SJCRH30 (cell line): ENCODE data around the gene MS4A15. TPM values are rescaled to one million over a fixed set of nuclear protein-coding genes. Genes with fewer than 3 reads are reported as not detected.
"Not testable (repeated sequence)": the region's sequence is repeated elsewhere in the genome, so short reads cannot be mapped to it uniquely, and the experiment has no call there.

Experiments
- DNase-seq, 2 experiments: peaks; one replicate each; pipeline ENCODE4 v3.0.0-alpha.2; 2015 to 2020
- H3K27ac ChIP-seq: fragments of 250-450 bp; sonication (Bioruptor Pico); 2 replicates; pipeline ENCODE4 v1.5.1; 2020; ENCODE audit warnings: mild to moderate bottlenecking, moderate library complexity
- H3K27me3 ChIP-seq: fragments of 250-450 bp; sonication (Bioruptor Pico); 2 replicates; pipeline ENCODE4 v1.5.1; 2020; ENCODE audit warnings: mild to moderate bottlenecking, moderate library complexity
- H3K36me3 ChIP-seq: fragments of 250-450 bp; sonication (Bioruptor Pico); 2 replicates; pipeline ENCODE4 v1.5.1; 2020; ENCODE audit warnings: mild to moderate bottlenecking, moderate library complexity
- H3K4me1 ChIP-seq: fragments of 250-450 bp; sonication (Bioruptor Pico); 2 replicates; pipeline ENCODE4 v1.5.1; 2020; ENCODE audit warnings: mild to moderate bottlenecking, moderate library complexity
- H3K4me3 ChIP-seq: fragments of 250-450 bp; sonication (Bioruptor Pico); 2 replicates; pipeline ENCODE4 v1.5.1; 2020; ENCODE audit warnings: mild to moderate bottlenecking, moderate library complexity
- H3K9me3 ChIP-seq: fragments of 250-450 bp; sonication (Bioruptor Pico); replicated peaks from 2 replicates; pipeline ENCODE4 v1.5.1; 2020; ENCODE audit warnings: mild to moderate bottlenecking, moderate library complexity
- total RNA-seq: library from RNA; depleted of rRNA; stranded (reverse); fragments of >200 nt; shearing (Covaris generic); gene quantifications from 2 replicates; pipeline ENCODE4 v1.2.3, GENCODE V29; 2014; rRNA removed

MS4A15 gene
- total RNA-seq, 1 experiment from 2014 or later, result not detected

GRCh38 chr11:60821827-60822599 is 65.3 kb downstream of the MS4A15 start:
- H3K36me3 ChIP-seq, result no peaks in the 10 kb centered on the region
- no peaks in the 10 kb centered on the region for H3K27me3 ChIP-seq
- no peak overlapping the region for H3K4me3 ChIP-seq
- peak in 1 of 2 experiments; percentile 22 for DNase-seq
- no peaks in the 10 kb centered on the region for H3K9me3 ChIP-seq
- no peaks in the 10 kb centered on the region for H3K4me1 ChIP-seq
- H3K27ac ChIP-seq, result no peak overlapping the region

DNA sequence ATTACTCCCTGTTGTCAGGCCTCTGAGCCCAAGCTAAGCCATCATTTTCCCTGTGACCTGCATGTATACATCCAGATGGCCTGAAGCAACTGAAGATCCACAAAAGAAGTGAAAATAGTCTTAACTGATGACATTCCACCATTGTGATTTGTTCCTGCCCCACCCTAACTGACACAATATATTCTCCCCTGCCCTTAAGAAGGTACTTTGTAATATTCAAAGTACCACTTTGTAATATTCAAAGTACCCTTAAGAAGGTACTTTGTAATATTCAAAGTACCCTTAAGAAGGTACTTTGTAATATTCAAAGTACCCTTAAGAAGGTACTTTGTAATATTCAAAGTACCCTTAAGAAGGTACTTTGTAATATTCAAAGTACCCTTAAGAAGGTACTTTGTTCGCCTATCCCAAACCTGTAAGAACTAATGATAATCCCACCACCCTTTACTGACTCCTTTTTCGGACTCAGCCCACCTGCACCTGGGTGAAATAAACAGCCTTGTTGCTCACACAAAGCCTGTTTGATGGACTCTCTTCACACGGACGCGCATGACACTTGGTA is 67.2 kb downstream of the MS4A15 start:
- not testable (repeated sequence) for DNase-seq, H3K4me3 ChIP-seq, H3K27ac ChIP-seq, H3K9me3 ChIP-seq, H3K36me3 ChIP-seq, H3K4me1 ChIP-seq, H3K27me3 ChIP-seq

DNA sequence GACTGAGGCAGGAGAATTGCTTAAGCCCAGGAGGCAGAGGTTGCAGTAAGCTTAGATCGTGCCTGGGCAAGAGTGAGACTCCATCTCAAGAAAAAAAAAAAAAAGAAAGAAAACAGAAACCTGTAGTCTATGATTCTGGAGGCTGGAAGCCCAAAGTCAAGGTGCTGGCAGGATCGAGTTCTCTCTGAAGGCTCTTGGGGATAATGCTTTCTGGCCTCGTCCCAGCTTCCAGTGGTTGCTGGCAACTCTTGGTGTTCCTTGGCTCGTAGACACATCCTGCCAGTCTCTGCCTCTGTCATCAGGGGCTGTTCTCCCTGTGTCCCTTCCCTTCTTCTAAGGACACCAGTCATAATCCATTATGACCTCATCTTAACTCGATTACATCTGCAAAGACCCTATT is 68.5 kb downstream of the MS4A15 start:
- Histone ChIP-seq H3K27me3 (no peaks in the 10 kb centered on the region), H3K9me3 (no peaks in the 10 kb centered on the region), H3K4me3 (no peak overlapping the region), H3K27ac (no peak overlapping the region), H3K36me3 (no peaks in the 10 kb centered on the region), H3K4me1 (no peaks in the 10 kb centered on the region)
- no peak for DNase-seq

- Histone ChIP-seq H3K36me3 (no peaks in the 10 kb centered on the region), H3K9me3 (no peaks in the 10 kb centered on the region), H3K27me3 (peaks cover 2% of the 10 kb centered on the region; the same call in 1 of the 2 replicates), H3K4me3 (no peak overlapping the region), H3K27ac (no peak overlapping the region), H3K4me1 (no peaks in the 10 kb centered on the region)
- no peak for DNase-seq
Observed at GRCh38 chr11:60825790-60826189, 69.1 kb downstream of the MS4A15 start.

Other genes starting within 250 kb of the MS4A15 start
- not detected in 2 replicates for gene MS4A13, start 241.5 kb upstream of the MS4A15 start, total RNA-seq
- gene MS4A8, start 57.3 kb upstream of the MS4A15 start, total RNA-seq, result not detected in 2 replicates
- not detected in 2 replicates for gene MS4A18, start 32.1 kb upstream of the MS4A15 start, total RNA-seq
- not detected in 2 replicates for gene MS4A10, start 28.5 kb downstream of the MS4A15 start, total RNA-seq
- 21.9 and 24.9 TPM in 2 replicates for gene CCDC86, start 85.2 kb downstream of the MS4A15 start, total RNA-seq
- not detected in 2 replicates for gene PTGDR2, start 99.1 kb downstream of the MS4A15 start, total RNA-seq
- gene ZP1, start 110.7 kb downstream of the MS4A15 start, total RNA-seq, result not detected in 2 replicates
- gene PRPF19, start 149.7 kb downstream of the MS4A15 start, total RNA-seq, result 84.7 and 92.9 TPM in 2 replicates
- gene TMEM109, start 157.3 kb downstream of the MS4A15 start, total RNA-seq, result 85.4 and 96.9 TPM in 2 replicates
- gene TMEM132A, start 167.6 kb downstream of the MS4A15 start, total RNA-seq, result 46.3 and 57.7 TPM in 2 replicates
- 1.0 and 1.6 TPM in 2 replicates for gene SLC15A3, start 195.3 kb downstream of the MS4A15 start, total RNA-seq
- not detected in 2 replicates for gene CD6, start 214.8 kb downstream of the MS4A15 start, total RNA-seq